ENCODE data around the gene VAC14. TPM values are rescaled to one million over a fixed set of nuclear protein-coding genes. Genes with fewer than 3 reads are reported as not detected.

Gene VAC14
- total RNA-seq, 4 donors from 2014 or later, result 44.0 to 106 (median 64.5) TPM

DNA sequence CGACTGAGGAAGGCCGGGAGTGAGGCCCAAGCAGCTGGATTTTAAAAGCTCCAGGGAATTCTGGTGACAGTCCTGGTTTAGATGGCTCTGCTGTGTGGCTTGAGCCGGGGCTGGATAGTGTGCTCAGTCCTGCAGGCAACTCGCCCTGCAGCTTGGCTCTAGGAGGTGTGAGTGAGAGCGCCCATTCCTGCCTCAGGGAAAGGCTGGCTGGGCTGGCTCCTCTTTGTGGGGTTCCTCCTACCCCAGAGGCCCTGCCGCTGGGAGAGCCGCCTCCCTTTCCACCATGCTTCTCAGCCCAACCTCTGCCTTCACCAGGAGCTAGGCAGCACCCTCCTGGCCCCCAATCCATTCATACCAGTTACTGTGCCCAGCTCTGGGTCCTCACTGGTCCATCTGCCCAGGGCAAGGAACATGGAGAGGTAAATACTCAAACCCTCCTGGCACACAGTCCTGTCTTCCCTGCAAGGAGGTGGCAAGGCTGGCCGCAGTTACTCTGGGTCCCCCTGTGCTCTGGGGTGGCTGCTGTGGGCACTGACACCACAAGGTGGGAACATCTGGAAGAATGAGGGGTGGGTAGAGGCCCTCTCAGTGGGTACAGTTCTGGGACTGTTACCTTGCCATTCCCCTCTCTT lies 47.1 kb downstream of the VAC14 start:
- Histone ChIP-seq H3K27me3 (no peaks in the 10 kb centered on the region), H3K4me1 (peaks cover 0 to 29% (median 0%) of the 10 kb centered on the region in 4 donors), H3K27ac (no peak overlapping the region), H3K4me3 (no peak overlapping the region), H3K9me3 (no peaks in the 10 kb centered on the region), H3K36me3 (peaks cover 0 to 30% (median 0%) of the 10 kb centered on the region in 3 donors)
- DNase-seq, result no peak
- TF ChIP-seq POLR2A (IDR thresholded peaks at IDR 0.05), result no peak
- TF ChIP-seq, protein P1, sequence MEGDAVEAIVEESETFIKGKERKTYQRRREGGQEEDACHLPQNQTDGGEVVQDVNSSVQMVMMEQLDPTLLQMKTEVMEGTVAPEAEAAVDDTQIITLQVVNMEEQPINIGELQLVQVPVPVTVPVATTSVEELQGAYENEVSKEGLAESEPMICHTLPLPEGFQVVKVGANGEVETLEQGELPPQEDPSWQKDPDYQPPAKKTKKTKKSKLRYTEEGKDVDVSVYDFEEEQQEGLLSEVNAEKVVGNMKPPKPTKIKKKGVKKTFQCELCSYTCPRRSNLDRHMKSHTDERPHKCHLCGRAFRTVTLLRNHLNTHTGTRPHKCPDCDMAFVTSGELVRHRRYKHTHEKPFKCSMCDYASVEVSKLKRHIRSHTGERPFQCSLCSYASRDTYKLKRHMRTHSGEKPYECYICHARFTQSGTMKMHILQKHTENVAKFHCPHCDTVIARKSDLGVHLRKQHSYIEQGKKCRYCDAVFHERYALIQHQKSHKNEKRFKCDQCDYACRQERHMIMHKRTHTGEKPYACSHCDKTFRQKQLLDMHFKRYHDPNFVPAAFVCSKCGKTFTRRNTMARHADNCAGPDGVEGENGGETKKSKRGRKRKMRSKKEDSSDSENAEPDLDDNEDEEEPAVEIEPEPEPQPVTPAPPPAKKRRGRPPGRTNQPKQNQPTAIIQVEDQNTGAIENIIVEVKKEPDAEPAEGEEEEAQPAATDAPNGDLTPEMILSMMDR (IDR thresholded peaks at IDR 0.05), result no peak

DNA sequence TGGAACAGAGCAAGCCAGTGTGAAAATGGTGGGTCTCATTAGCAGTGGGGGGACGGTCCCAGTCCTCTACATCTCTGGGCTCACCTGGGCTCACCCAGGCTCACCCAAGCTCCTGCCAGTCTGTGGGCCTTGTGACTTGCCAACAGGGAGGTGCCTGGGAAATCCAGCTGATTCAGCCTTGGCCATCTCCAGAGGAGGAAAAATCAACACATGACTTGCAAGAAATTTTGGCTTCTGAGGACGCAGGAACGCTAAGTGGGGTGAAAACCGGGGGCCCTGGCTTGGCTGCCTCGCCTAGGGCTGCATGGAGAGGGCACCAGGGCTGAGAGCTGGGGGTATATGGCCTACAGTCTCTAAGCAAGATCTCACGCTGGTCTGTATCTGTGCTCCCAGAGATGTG lies 47.7 kb downstream of the VAC14 start:
- no peaks in the 10 kb centered on the region for H3K27me3 ChIP-seq
- H3K4me1 ChIP-seq, result peaks cover 0 to 33% (median under 1%) of the 10 kb centered on the region in 4 donors
- no peak for DNase-seq
- H3K27ac ChIP-seq, result peak overlapping the region in 3 of 4 donors; percentile 10 to 81 (median 59)
- H3K9me3 ChIP-seq, result no peaks in the 10 kb centered on the region
- no peak overlapping the region for H3K4me3 ChIP-seq
- H3K36me3 ChIP-seq, result peaks cover 0 to 24% (median 0%) of the 10 kb centered on the region in 3 donors
- TF ChIP-seq, protein P1 (IDR thresholded peaks at IDR 0.05), result no peak
- no peak for TF ChIP-seq POLR2A (IDR thresholded peaks at IDR 0.05)

DNA sequence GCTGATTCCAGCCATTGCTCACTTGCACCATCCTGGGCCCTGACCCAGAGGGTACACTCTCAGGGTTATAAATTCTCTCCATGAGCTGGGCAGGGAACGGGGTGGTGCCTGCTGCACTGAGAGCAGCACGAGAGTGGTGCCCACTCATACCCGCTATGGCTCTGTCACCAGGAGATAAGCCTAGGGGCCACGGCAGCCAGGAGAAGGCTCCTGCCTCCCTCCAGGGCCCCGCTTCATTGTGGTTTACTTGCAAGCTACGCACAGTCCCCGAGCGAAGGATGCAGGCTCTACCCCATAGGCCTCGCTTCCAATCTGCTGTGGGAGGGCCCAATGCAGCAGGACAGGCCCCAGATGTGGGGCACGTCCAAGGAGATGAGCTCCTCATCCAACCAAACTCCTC lies 48.5 kb downstream of the VAC14 start:
- H3K36me3 ChIP-seq, result peaks cover 0 to 17% (median 0%) of the 10 kb centered on the region in 3 donors
- H3K4me3 ChIP-seq, result no peak overlapping the region
- no peak for DNase-seq
- no peaks in the 10 kb centered on the region for H3K9me3 ChIP-seq
- peak overlapping the region; percentile 38 to 81 (median 58) for H3K27ac ChIP-seq
- TF ChIP-seq, protein P1 (IDR thresholded peaks at IDR 0.05), result no peak
- no peak for TF ChIP-seq POLR2A (IDR thresholded peaks at IDR 0.05)
- peaks cover 0 to 41% (median 6%) of the 10 kb centered on the region in 4 donors for H3K4me1 ChIP-seq
- no peaks in the 10 kb centered on the region for H3K27me3 ChIP-seq

DNA sequence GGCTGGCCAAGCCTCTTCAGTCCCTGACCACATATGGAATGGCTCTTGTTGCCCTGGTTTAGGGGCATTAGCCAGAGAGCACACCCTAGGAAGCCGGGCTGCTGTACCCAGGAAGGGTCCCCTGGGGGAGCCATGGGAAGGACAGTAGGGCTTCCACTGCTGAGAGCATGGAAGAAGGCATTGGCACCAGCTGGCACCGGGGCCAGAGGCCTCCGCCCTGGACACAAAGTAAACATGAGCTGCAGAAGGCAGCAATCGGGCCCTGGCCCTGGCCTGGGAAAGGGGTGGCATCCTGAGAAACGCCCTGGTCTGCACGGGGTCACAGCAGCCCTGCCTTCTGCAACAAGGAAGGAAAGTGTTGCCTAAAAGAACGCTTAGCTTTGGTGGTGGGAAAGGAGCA lies 49.4 kb downstream of the VAC14 start:
- Histone ChIP-seq H3K27ac (peak overlapping the region; percentile 58 to 81 (median 70)), H3K4me1 (peaks cover 0 to 49% (median 13%) of the 10 kb centered on the region in 4 donors), H3K36me3 (peaks cover 0 to 8% (median 0%) of the 10 kb centered on the region in 3 donors), H3K9me3 (no peaks in the 10 kb centered on the region), H3K4me3 (no peak overlapping the region), H3K27me3 (no peaks in the 10 kb centered on the region)
- no peak for TF ChIP-seq POLR2A (IDR thresholded peaks at IDR 0.05)
- TF ChIP-seq, protein P1 (IDR thresholded peaks at IDR 0.05), result no peak
- DNase-seq, result no peak

DNA sequence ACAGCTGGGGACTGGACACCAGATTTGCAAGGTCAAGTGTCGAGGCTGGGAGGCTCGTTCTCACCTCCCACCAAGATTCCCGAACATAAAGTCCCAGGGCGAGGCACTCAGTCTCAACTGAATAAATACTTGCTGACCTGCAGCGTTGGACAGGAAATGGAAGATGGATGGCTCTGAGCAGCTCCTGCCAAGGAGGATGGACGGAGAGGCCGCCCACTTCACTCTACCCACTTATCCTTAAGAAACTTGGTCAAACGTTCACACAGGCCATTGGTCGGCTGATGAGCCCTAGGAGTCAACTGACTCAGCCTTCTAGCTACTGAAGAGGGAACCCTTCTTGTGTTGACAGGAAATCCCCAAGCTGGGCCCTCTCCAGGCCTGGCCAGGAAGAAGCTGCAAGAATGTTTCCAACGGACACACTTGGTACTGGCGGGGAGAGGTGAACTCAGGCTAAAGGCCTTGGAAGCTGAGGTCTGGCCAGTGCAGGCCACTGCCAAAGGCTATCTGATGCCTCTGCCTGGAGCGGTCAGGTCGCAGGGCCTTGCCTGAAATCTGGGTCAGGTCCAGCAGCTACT lies 50.0 kb downstream of the VAC14 start:
- peak in 2 of 3 donors; percentile 35 to 79 for DNase-seq
- TF ChIP-seq POLR2A (IDR thresholded peaks at IDR 0.05), result no peak
- TF ChIP-seq, protein P1 (IDR thresholded peaks at IDR 0.05), result no peak
- Histone ChIP-seq H3K9me3 (no peaks in the 10 kb centered on the region), H3K27ac (peak overlapping the region; percentile 69 to 85 (median 74)), H3K4me3 (no peak overlapping the region), H3K36me3 (peaks cover 0 to 6% (median 0%) of the 10 kb centered on the region in 3 donors), H3K27me3 (no peaks in the 10 kb centered on the region), H3K4me1 (peaks cover 0 to 55% (median 18%) of the 10 kb centered on the region in 4 donors)

Measured in Peyer's patch (tissue), 4 donors.